ENCODE data around the gene ZNF331.

DNA sequence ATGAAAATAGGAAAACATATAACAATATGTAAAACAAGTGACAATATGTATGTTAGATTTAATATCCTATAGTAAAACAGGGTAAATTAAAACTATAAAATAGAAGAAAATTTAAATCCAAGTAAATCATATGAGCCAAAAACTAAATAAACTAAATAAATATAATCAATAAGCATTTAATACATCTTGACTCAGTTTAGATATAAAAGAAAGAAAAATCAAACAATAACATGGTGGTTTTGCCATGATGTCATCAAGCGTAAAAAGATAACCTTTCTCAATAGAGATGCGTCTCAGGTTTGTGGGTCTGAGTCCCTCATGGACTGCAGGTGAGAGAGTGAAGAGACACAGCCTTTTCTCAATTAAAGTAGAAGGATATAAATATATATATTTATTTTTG, 26.6 kb upstream of the ZNF331 start:
- TF ChIP-seq CTCF (IDR thresholded peaks at IDR 0.05; ENCODE audit: low read length) (no peak), EZH2 (IDR thresholded peaks at IDR 0.05; ENCODE audit: borderline replicate concordance, low read length) (no peak)
